ENCODE data around the gene TBC1D22A.

The TBC1D22A gene

GRCh38 chr22:46801331-46801811 is 38.9 kb downstream of the TBC1D22A start:
- no peak for TF ChIP-seq CTCF (IDR thresholded peaks at IDR 0.05; ENCODE audit: insufficient read depth, low read length, missing control alignments)
- ChIA-PET CTCF (interaction anchor here (1.0 to 8.9 kb wide), 8 partner anchors 8 to 1691 kb away, joined by 3 to 161 read pairs (median 6); no protein-coding TSS in a partner anchor), POLR2A (no interaction called here)
- H3K4me3 ChIP-seq (ENCODE audit: low read depth, low read length): no peak overlapping the region
- no peak for DNase-seq (ENCODE audit: low read depth, low spot score)

GRCh38 chr22:46801826-46802607 is 39.6 kb downstream of the TBC1D22A start:
- POLR2A ChIA-PET: no interaction called here
- CTCF ChIA-PET: interaction anchor here (0.9 to 8.9 kb wide), 13 partner anchors 9 to 1691 kb away, joined by 3 to 161 read pairs (median 7); no protein-coding TSS in a partner anchor

GRCh38 chr22:46802608-46803027 is 40.2 kb downstream of the TBC1D22A start:
- POLR2A ChIA-PET: no interaction called here
- no peak overlapping the region for H3K4me3 ChIP-seq (ENCODE audit: low read depth, low read length)
- no peak for TF ChIP-seq CTCF (IDR thresholded peaks at IDR 0.05; ENCODE audit: insufficient read depth, low read length, missing control alignments)
- CTCF ChIA-PET: interaction anchor here (0.9 to 8.9 kb wide), 15 partner anchors 9 to 1690 kb away, joined by 3 to 161 read pairs (median 7); no protein-coding TSS in a partner anchor
- DNase-seq (ENCODE audit: low read depth, low spot score): no peak

More at GRCh38 chr22:46801826-46802607, 39.6 kb downstream of the TBC1D22A start:
- no peak for TF ChIP-seq CTCF (IDR thresholded peaks at IDR 0.05; ENCODE audit: insufficient read depth, low read length, missing control alignments)
- H3K4me3 ChIP-seq (ENCODE audit: low read depth, low read length): no peak overlapping the region
- no peak for DNase-seq (ENCODE audit: low read depth, low spot score)

GRCh38 chr22:46803031-46803880 is 40.8 kb downstream of the TBC1D22A start:
- CTCF ChIA-PET: interaction anchor here (0.7 to 8.9 kb wide), 22 partner anchors 10 to 1690 kb away, joined by 3 to 161 read pairs (median 4); partner anchors contain the start of gene TBC1D22A
- POLR2A ChIA-PET: no interaction called here
- TF ChIP-seq CTCF (IDR thresholded peaks at IDR 0.05; ENCODE audit: insufficient read depth, low read length, missing control alignments): peak; percentile 90
- no peak overlapping the region for H3K4me3 ChIP-seq (ENCODE audit: low read depth, low read length)
- DNase-seq (ENCODE audit: low read depth, low spot score): no peak

- no peak for DNase-seq (ENCODE audit: low read depth, low spot score)
- ChIA-PET CTCF (interaction anchor here (0.7 to 8.9 kb wide), 21 partner anchors 10 to 1689 kb away, joined by 3 to 161 read pairs (median 4); partner anchors contain the start of gene TBC1D22A), POLR2A (no interaction called here)
- no peak for TF ChIP-seq CTCF (IDR thresholded peaks at IDR 0.05; ENCODE audit: insufficient read depth, low read length, missing control alignments)
- H3K4me3 ChIP-seq (ENCODE audit: low read depth, low read length): no peak overlapping the region
These were observed 41.5 kb downstream of the TBC1D22A start for GRCh38 chr22:46803936-46804335.
